Measurements from ENCODE around the gene ERCC6. TPM values are rescaled to one million over a fixed set of nuclear protein-coding genes. Genes with fewer than 3 reads are reported as not detected.

The ERCC6 gene
- total RNA-seq, 1 experiment from 2014 or later = 25.7 TPM

DNA sequence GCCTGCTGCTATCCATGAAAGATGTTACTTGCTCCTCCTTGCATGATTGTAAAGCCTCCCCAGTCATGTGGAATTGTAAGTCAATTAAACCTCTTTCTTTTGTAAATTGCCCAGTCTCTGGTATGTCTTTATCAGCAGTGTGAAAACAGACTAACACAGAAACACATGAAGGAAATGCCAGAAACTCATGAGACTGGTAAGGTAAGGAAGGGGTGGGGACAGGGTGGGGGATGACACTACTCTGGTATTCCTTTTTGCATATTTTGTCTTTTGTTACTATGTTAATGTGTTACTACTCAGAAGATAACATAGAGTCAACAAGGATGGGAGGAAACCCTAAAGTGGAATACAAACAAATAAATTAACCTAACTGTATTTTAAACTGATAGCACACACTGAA, 73.2 kb downstream of the ERCC6 start:
- TF ChIP-seq, protein P1, sequence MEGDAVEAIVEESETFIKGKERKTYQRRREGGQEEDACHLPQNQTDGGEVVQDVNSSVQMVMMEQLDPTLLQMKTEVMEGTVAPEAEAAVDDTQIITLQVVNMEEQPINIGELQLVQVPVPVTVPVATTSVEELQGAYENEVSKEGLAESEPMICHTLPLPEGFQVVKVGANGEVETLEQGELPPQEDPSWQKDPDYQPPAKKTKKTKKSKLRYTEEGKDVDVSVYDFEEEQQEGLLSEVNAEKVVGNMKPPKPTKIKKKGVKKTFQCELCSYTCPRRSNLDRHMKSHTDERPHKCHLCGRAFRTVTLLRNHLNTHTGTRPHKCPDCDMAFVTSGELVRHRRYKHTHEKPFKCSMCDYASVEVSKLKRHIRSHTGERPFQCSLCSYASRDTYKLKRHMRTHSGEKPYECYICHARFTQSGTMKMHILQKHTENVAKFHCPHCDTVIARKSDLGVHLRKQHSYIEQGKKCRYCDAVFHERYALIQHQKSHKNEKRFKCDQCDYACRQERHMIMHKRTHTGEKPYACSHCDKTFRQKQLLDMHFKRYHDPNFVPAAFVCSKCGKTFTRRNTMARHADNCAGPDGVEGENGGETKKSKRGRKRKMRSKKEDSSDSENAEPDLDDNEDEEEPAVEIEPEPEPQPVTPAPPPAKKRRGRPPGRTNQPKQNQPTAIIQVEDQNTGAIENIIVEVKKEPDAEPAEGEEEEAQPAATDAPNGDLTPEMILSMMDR (IDR thresholded peaks at IDR 0.05; ENCODE audit: unreplicated experiment) = no peak
- BruUV-seq (replicated peaks) = no TSS peak
- Mint-ChIP-seq H3K36me3 (ENCODE audit: insufficient read depth, unreplicated experiment) (no peaks in the 10 kb centered on the region), H3K4me3 (ENCODE audit: low read depth, unreplicated experiment) (no peak overlapping the region), H3K4me1 (ENCODE audit: low read depth, unreplicated experiment) (no peaks in the 10 kb centered on the region), H3K27me3 (ENCODE audit: unreplicated experiment) (no peaks in the 10 kb centered on the region), H3K27ac (ENCODE audit: unreplicated experiment) (no peak overlapping the region), H3K9me3 (ENCODE audit: low read depth, unreplicated experiment) (peaks cover 5% of the 10 kb centered on the region)
- intact Hi-C loops (cut with micrococcal nuclease; ENCODE audit: unreplicated experiment) = no loop called here
- no peak for DNase-seq
- CTCF ChIA-PET = no interaction called here

Other genes with a start within 250 kb of the ERCC6 start
- not detected in 2 replicates for gene C10orf71, start 240.0 kb downstream of the ERCC6 start, total RNA-seq (2022)
- not detected in 2 replicates for gene DRGX, start 143.0 kb downstream of the ERCC6 start, total RNA-seq (2022)
- not detected in 2 replicates for gene SLC18A3, start 71.2 kb upstream of the ERCC6 start, total RNA-seq (2022)
- not detected in 2 replicates for gene CHAT, start 74.9 kb upstream of the ERCC6 start, total RNA-seq (2022)
- not detected in 2 replicates for gene C10orf53, start 140.5 kb upstream of the ERCC6 start, total RNA-seq (2022)
- 0.24 and 1.0 TPM in 2 replicates for gene OGDHL, start 223.2 kb upstream of the ERCC6 start, total RNA-seq (2022)